Amniotic epithelial cell (primary cell): ENCODE data around the gene BMP3.
A peak's percentile ranks its signal among the peaks of the same experiment; 100 is the strongest.
"Not testable (repeated sequence)": the region's sequence is repeated elsewhere in the genome, so short reads cannot be mapped to it uniquely, and the experiment has no call there.

ENCODE experiments used
- DNase-seq: peaks from one replicate; pipeline ENCODE4 v3.0.0-alpha.2; 2010; ENCODE audit warnings: low read depth

The BMP3 gene

GRCh38 chr4:81030061-81030980 lies at the start of gene BMP3:
BMP3 (plus strand) TSS chr4:81030708; CDS start chr4:81031285, 577 bp downstream.
- DNase-seq = peak; percentile 6

- DNase-seq = no peak
These were observed 44.5 kb upstream of the BMP3 start for GRCh38 chr4:80986011-80986410.

GRCh38 chr4:80989921-80990544 lies 40.5 kb upstream of the BMP3 start:
- DNase-seq = peak; percentile 70

- no peak for DNase-seq
These were observed 39.7 kb upstream of the BMP3 start for GRCh38 chr4:80990851-80991250.

GRCh38 chr4:80999943-81000342 lies 30.6 kb upstream of the BMP3 start:
- no peak for DNase-seq

GRCh38 chr4:81003597-81004111 lies 26.9 kb upstream of the BMP3 start:
- DNase-seq = no peak

GRCh38 chr4:81007417-81007816 lies 23.1 kb upstream of the BMP3 start:
- no peak for DNase-seq

- not testable (repeated sequence) for DNase-seq
These were observed 13.9 kb upstream of the BMP3 start for GRCh38 chr4:81016566-81016965.

GRCh38 chr4:81019006-81019405 lies 11.5 kb upstream of the BMP3 start:
- DNase-seq = no peak

GRCh38 chr4:81021142-81021944 lies 9.2 kb upstream of the BMP3 start:
- DNase-seq = no peak

- DNase-seq = no peak
These were observed 8.5 kb upstream of the BMP3 start for GRCh38 chr4:81021981-81022380.

GRCh38 chr4:81023484-81023883 lies 7.0 kb upstream of the BMP3 start:
- DNase-seq = no peak

- DNase-seq = no peak
These were observed 678 bp downstream of the BMP3 start for GRCh38 chr4:81030981-81031791.

- DNase-seq = no peak
These were observed 1.5 kb downstream of the BMP3 start for GRCh38 chr4:81031796-81032551.

- peak; percentile 26 for DNase-seq
These were observed 2.5 kb downstream of the BMP3 start for GRCh38 chr4:81032771-81033684.

GRCh38 chr4:81038636-81039350 lies 8.3 kb downstream of the BMP3 start:
- peak; percentile 6 for DNase-seq

GRCh38 chr4:81039351-81039972 lies 9.0 kb downstream of the BMP3 start:
- peak; percentile 20 for DNase-seq

GRCh38 chr4:81040012-81040659 lies 9.6 kb downstream of the BMP3 start:
- peak; percentile 33 for DNase-seq
